Measurements from ENCODE around the gene KCNMB2. TPM values are rescaled to one million over a fixed set of nuclear protein-coding genes. Genes with fewer than 3 reads are reported as not detected.

Gene KCNMB2
- total RNA-seq, 1 donor from 2014 or later, result not detected

GRCh38 chr3:178833695-178834094 lies 297.5 kb downstream of the KCNMB2 start:
- H3K9me3 Mint-ChIP-seq (ENCODE audit: unreplicated experiment), result no peaks in the 10 kb centered on the region
- peaks cover 5% of the 10 kb centered on the region for H3K36me3 Mint-ChIP-seq (ENCODE audit: unreplicated experiment)
- TF ChIP-seq CTCF (IDR thresholded peaks at IDR 0.05), result no peak
- no peaks in the 10 kb centered on the region for H3K4me1 Mint-ChIP-seq (ENCODE audit: unreplicated experiment)
- H3K4me3 Mint-ChIP-seq (ENCODE audit: unreplicated experiment), result no peak overlapping the region
- H3K27ac Mint-ChIP-seq (ENCODE audit: unreplicated experiment), result no peak overlapping the region
- peaks cover 6% of the 10 kb centered on the region for H3K27me3 Mint-ChIP-seq (ENCODE audit: unreplicated experiment)
- no peak for DNase-seq (ENCODE audit: extremely low spot score, unreplicated experiment)

- no peak overlapping the region for H3K4me3 Mint-ChIP-seq (ENCODE audit: unreplicated experiment)
- peaks cover 5% of the 10 kb centered on the region for H3K36me3 Mint-ChIP-seq (ENCODE audit: unreplicated experiment)
- no peak overlapping the region for H3K27ac Mint-ChIP-seq (ENCODE audit: unreplicated experiment)
- no peaks in the 10 kb centered on the region for H3K4me1 Mint-ChIP-seq (ENCODE audit: unreplicated experiment)
- no peaks in the 10 kb centered on the region for H3K9me3 Mint-ChIP-seq (ENCODE audit: unreplicated experiment)
- no peak for TF ChIP-seq CTCF (IDR thresholded peaks at IDR 0.05)
- H3K27me3 Mint-ChIP-seq (ENCODE audit: unreplicated experiment), result peaks cover 6% of the 10 kb centered on the region
- no peak for DNase-seq (ENCODE audit: extremely low spot score, unreplicated experiment)
These were observed 298.8 kb downstream of the KCNMB2 start for GRCh38 chr3:178835033-178835432.

GRCh38 chr3:178837512-178837911 lies 301.3 kb downstream of the KCNMB2 start:
- Mint-ChIP-seq H3K27ac (ENCODE audit: unreplicated experiment) (no peak overlapping the region), H3K4me1 (ENCODE audit: unreplicated experiment) (peaks cover 5% of the 10 kb centered on the region), H3K27me3 (ENCODE audit: unreplicated experiment) (peaks cover 6% of the 10 kb centered on the region), H3K9me3 (ENCODE audit: unreplicated experiment) (peaks cover 9% of the 10 kb centered on the region), H3K36me3 (ENCODE audit: unreplicated experiment) (peaks cover 5% of the 10 kb centered on the region), H3K4me3 (ENCODE audit: unreplicated experiment) (no peak overlapping the region)
- TF ChIP-seq CTCF (IDR thresholded peaks at IDR 0.05), result no peak
- DNase-seq (ENCODE audit: extremely low spot score, unreplicated experiment), result no peak

GRCh38 chr3:178840586-178840985 lies 304.4 kb downstream of the KCNMB2 start:
- peaks cover 6% of the 10 kb centered on the region for H3K27me3 Mint-ChIP-seq (ENCODE audit: unreplicated experiment)
- no peak for DNase-seq (ENCODE audit: extremely low spot score, unreplicated experiment)
- H3K4me3 Mint-ChIP-seq (ENCODE audit: unreplicated experiment), result no peak overlapping the region
- peaks cover 9% of the 10 kb centered on the region for H3K9me3 Mint-ChIP-seq (ENCODE audit: unreplicated experiment)
- no peak for TF ChIP-seq CTCF (IDR thresholded peaks at IDR 0.05)
- H3K4me1 Mint-ChIP-seq (ENCODE audit: unreplicated experiment), result peaks cover 16% of the 10 kb centered on the region
- peaks cover 5% of the 10 kb centered on the region for H3K36me3 Mint-ChIP-seq (ENCODE audit: unreplicated experiment)
- H3K27ac Mint-ChIP-seq (ENCODE audit: unreplicated experiment), result no peak overlapping the region

GRCh38 chr3:178841011-178841410 lies 304.8 kb downstream of the KCNMB2 start:
- Mint-ChIP-seq H3K4me3 (ENCODE audit: unreplicated experiment) (no peak overlapping the region), H3K9me3 (ENCODE audit: unreplicated experiment) (peaks cover 9% of the 10 kb centered on the region), H3K27me3 (ENCODE audit: unreplicated experiment) (peaks cover 2% of the 10 kb centered on the region), H3K36me3 (ENCODE audit: unreplicated experiment) (peaks cover 3% of the 10 kb centered on the region), H3K27ac (ENCODE audit: unreplicated experiment) (no peak overlapping the region), H3K4me1 (ENCODE audit: unreplicated experiment) (peaks cover 20% of the 10 kb centered on the region)
- no peak for DNase-seq (ENCODE audit: extremely low spot score, unreplicated experiment)
- no peak for TF ChIP-seq CTCF (IDR thresholded peaks at IDR 0.05)

All from osteocyte (in vitro differentiated cells).